GM23248 (cell line): Measurements from ENCODE around the gene DUSP11. TPM values are rescaled to one million over a fixed set of nuclear protein-coding genes. Genes with fewer than 3 reads are reported as not detected.
"Not testable (repeated sequence)": the region's sequence is repeated elsewhere in the genome, so short reads cannot be mapped to it uniquely, and the experiment has no call there.

ENCODE experiments used
- DNase-seq: peaks from one replicate; pipeline ENCODE4 v3.0.0-alpha.2; 2015
- H2AFZ ChIP-seq: fragments of 200-600 bp; sonication (generic); 2 replicates; pipeline ENCODE4 v1.6.1; 2016; ENCODE audit warnings: antibody characterized with exemption
- H3F3A ChIP-seq: fragments of 200-600 bp; sonication (generic); 2 replicates; pipeline ENCODE4 v1.6.1; 2016; ENCODE audit warnings: mild to moderate bottlenecking, antibody characterized with exemption, mixed run types; ENCODE audit not compliant: insufficient read depth
- H3K27ac ChIP-seq: fragments of 200-600 bp; sonication (generic); 2 replicates; pipeline ENCODE4 v1.5.1; 2016; ENCODE audit warnings: mild to moderate bottlenecking
- H3K27me3 ChIP-seq: fragments of 200-600 bp; sonication (generic); replicated peaks from 2 replicates; pipeline ENCODE4 v1.6.1; 2016; ENCODE audit warnings: mild to moderate bottlenecking; ENCODE audit not compliant: insufficient read depth
- H3K36me3 ChIP-seq: fragments of 200-600 bp; sonication (generic); 2 replicates; pipeline ENCODE4 v1.6.1; 2016; ENCODE audit warnings: low read depth, mild to moderate bottlenecking
- H3K4me1 ChIP-seq: fragments of 200-600 bp; sonication (generic); 2 replicates; pipeline ENCODE4 v1.6.1; 2016; ENCODE audit warnings: mild to moderate bottlenecking; ENCODE audit not compliant: insufficient read depth
- H3K4me2 ChIP-seq: fragments of 200-600 bp; sonication (generic); one replicate; pipeline ENCODE4 v1.6.1; 2016; ENCODE audit warnings: mild to moderate bottlenecking; ENCODE audit not compliant: unreplicated experiment
- H3K4me3 ChIP-seq: fragments of 200-600 bp; sonication (generic); 2 replicates; pipeline ENCODE4 v1.5.1; 2016; ENCODE audit warnings: mild to moderate bottlenecking
- H3K79me2 ChIP-seq: fragments of 200-600 bp; sonication (generic); 2 replicates; pipeline ENCODE4 v1.6.1; 2016; ENCODE audit warnings: mild to moderate bottlenecking; ENCODE audit not compliant: insufficient read depth
- H3K9ac ChIP-seq: fragments of 200-600 bp; sonication (generic); 2 replicates; pipeline ENCODE4 v1.6.1; 2016; ENCODE audit warnings: mild to moderate bottlenecking
- H3K9me2 ChIP-seq: fragments of 200-600 bp; sonication (generic); 2 replicates; pipeline ENCODE4 v1.6.1; 2016; ENCODE audit warnings: mixed run types, mild to moderate bottlenecking, moderate library complexity; ENCODE audit not compliant: insufficient read depth
- H3K9me3 ChIP-seq: fragments of 200-600 bp; sonication (generic); one replicate; pipeline ENCODE4 v1.6.1; 2017; ENCODE audit warnings: low read depth
- H4K20me1 ChIP-seq: fragments of 200-600 bp; sonication (generic); 2 replicates; pipeline ENCODE4 v1.6.0; 2016; ENCODE audit not compliant: insufficient read depth
- EZH2 ChIP-seq: fragments of 200-600 bp; sonication (generic); IDR thresholded peaks from 2 replicates; pipeline ENCODE4 v1.6.1; 2018; ENCODE audit warnings: antibody characterized with exemption, mild to moderate bottlenecking; ENCODE audit not compliant: insufficient read depth, poor library complexity, severe bottlenecking
- EZH2phosphoT487 ChIP-seq: fragments of 200-600 bp; sonication (generic); IDR thresholded peaks from 2 replicates; pipeline ENCODE4 v1.6.1; 2018; ENCODE audit warnings: antibody characterized with exemption, moderate library complexity, mild to moderate bottlenecking, low read depth; ENCODE audit not compliant: insufficient read depth
- WGBS, 2 experiments: methylation state at CpG; one replicate each; pipeline ENCODE4 v1.1.6; 2015 to 2017; ENCODE audit warnings: low lambda C conversion rate in 2 of 2, low coverage in 1 of 2; ENCODE audit errors: missing lambda C conversion rate in 2 of 2; 5-methylcytosine and 5-hydroxymethylcytosine counted together
- in situ Hi-C: fragments of 300-500 bp; cut with MboI; formaldehyde crosslinking; loops from 2 replicates; pipeline ENCODE4 v1.15.0; 2020
- polyA plus RNA-seq: library from polyadenylated mRNA; unstranded; fragments of >200 nt; fragmentation: Nextera tagmentation; extraction: Ambion mirVana; gene quantifications from 2 replicates; pipeline ENCODE4 v1.2.1, GENCODE V29; 2016
- total RNA-seq: library from RNA; depleted of rRNA; stranded (reverse); fragments of >200 nt; shearing (Covaris generic); gene quantifications from 2 replicates; pipeline ENCODE4 v1.2.3, GENCODE V29; 2014

The DUSP11 gene
- total and polyA plus RNA-seq, 2 experiments from 2014 or later, result 56.0 to 58.3 TPM

GRCh38 chr2:73811878-73812277 lies 32.0 kb upstream of the DUSP11 start:
- TF ChIP-seq EZH2phosphoT487 (no peak), EZH2 (no peak)
- Histone ChIP-seq H3K27me3 (peaks cover 42% of the 10 kb centered on the region), H3K36me3 (no peaks in the 10 kb centered on the region), H3K79me2 (no peaks in the 10 kb centered on the region), H3K4me3 (no peak overlapping the region), H3F3A (no peaks in the 10 kb centered on the region), H3K9ac (no peak overlapping the region), H2AFZ (no peak overlapping the region), H3K4me1 (no peaks in the 10 kb centered on the region), H3K27ac (no peak overlapping the region), H3K9me2 (no peaks in the 10 kb centered on the region), H3K9me3 (no peaks in the 10 kb centered on the region), H3K4me2 (no peak overlapping the region), H4K20me1 (no peaks in the 10 kb centered on the region)
- in situ Hi-C loops, result no loop called here
- no peak for DNase-seq

- no CpG with 5 or more reads among the region's 3 CpGs for WGBS, 2 experiments
- Histone ChIP-seq H3K79me2 (peaks cover 10% of the 10 kb centered on the region), H2AFZ (peak within 1 kb of the TSS; percentile 70)
- H3K27ac ChIP-seq, H3K9me3 ChIP-seq, H3K27me3 ChIP-seq, H3K4me1 ChIP-seq, H3K9me2 ChIP-seq, H4K20me1 ChIP-seq, H3K4me3 ChIP-seq, H3K9ac ChIP-seq, in situ Hi-C loops, DNase-seq, H3F3A ChIP-seq, H3K36me3 ChIP-seq, H3K4me2 ChIP-seq: not testable (repeated sequence)
Measured at GRCh38 chr2:73783883-73784282, 4.0 kb upstream of the DUSP11 start, which contains the start of gene C2orf78. C2orf78 (plus strand) TSS chr2:73784183; CDS start chr2:73784310, 127 bp downstream.

GRCh38 chr2:73783402-73783801 lies 3.5 kb upstream of the DUSP11 start:
- H3K4me3 ChIP-seq, H3K27me3 ChIP-seq, H3K4me1 ChIP-seq, H3F3A ChIP-seq, H3K27ac ChIP-seq, H3K4me2 ChIP-seq, H3K9ac ChIP-seq, H3K9me3 ChIP-seq, H3K9me2 ChIP-seq, H3K36me3 ChIP-seq, in situ Hi-C loops, H4K20me1 ChIP-seq, DNase-seq: not testable (repeated sequence)
- Histone ChIP-seq H3K79me2 (peaks cover 15% of the 10 kb centered on the region), H2AFZ (peak overlapping the region; percentile 70)
- 65 to 67% methylated on average over 15 of the region's 15 CpGs for WGBS, 2 experiments

- in situ Hi-C loops, result no loop called here
- Histone ChIP-seq H4K20me1 (0 out of 2 replicates have a peak, but pooled peaks cover 3% of the 10 kb centered on the region), H3K4me2 (peak overlapping the region; percentile 57), H3K79me2 (peaks cover 47% of the 10 kb centered on the region), H2AFZ (peak overlapping the region; percentile 96), H3K27me3 (no peaks in the 10 kb centered on the region), H3K4me1 (peaks cover 25% of the 10 kb centered on the region), H3K27ac (no peak overlapping the region), H3K9ac (peak overlapping the region; percentile 100), H3K36me3 (peaks cover 16% of the 10 kb centered on the region), H3F3A (peaks cover 6% of the 10 kb centered on the region; the same call in 1 of the 2 replicates), H3K4me3 (peak overlapping the region; percentile 96), H3K9me2 (no peaks in the 10 kb centered on the region), H3K9me3 (no peaks in the 10 kb centered on the region)
- DNase-seq, result no peak
- TF ChIP-seq EZH2 (no peak), EZH2phosphoT487 (no peak)
- 1 to 2% methylated on average over 7 of the region's 7 CpGs for WGBS, 2 experiments
Measured at GRCh38 chr2:73780237-73780582, 307 bp upstream of the DUSP11 start.

- peaks cover 25% of the 10 kb centered on the region for H3K4me1 ChIP-seq
- H3K4me2 ChIP-seq, result peak overlapping the region; percentile 84
- H3K4me3 ChIP-seq, result peak overlapping the region; percentile 96
- in situ Hi-C loops, DNase-seq, H3K27me3 ChIP-seq, H4K20me1 ChIP-seq, H3K9me3 ChIP-seq, H3F3A ChIP-seq, H3K9me2 ChIP-seq: not testable (repeated sequence)
- H3K36me3 ChIP-seq, result peaks cover 29% of the 10 kb centered on the region
- peaks cover 59% of the 10 kb centered on the region for H3K79me2 ChIP-seq
- H2AFZ ChIP-seq, result peak overlapping the region; percentile 96
- peak overlapping the region; percentile 100 for H3K9ac ChIP-seq
- WGBS, 2 experiments, result 68 to 69% methylated on average over 18 of the region's 18 CpGs
- H3K27ac ChIP-seq, result peak overlapping the region; percentile 95
Measured at GRCh38 chr2:73778867-73779466, 936 bp downstream of the DUSP11 start.
